ENCODE data around the gene SERBP1. TPM values are rescaled to one million over a fixed set of nuclear protein-coding genes. Genes with fewer than 3 reads are reported as not detected.
A peak's percentile ranks its signal among the peaks of the same experiment; 100 is the strongest.

SERBP1 gene
- total RNA-seq, 1 experiment from 2014 or later = 249 TPM

GRCh38 chr1:67383999-67384638 lies 46.1 kb downstream of the SERBP1 start:
- H3K36me3 ChIP-seq = no peaks in the 10 kb centered on the region
- 0 out of 2 replicates have a peak, but pooled peaks cover 7% of the 10 kb centered on the region for H3K9me3 ChIP-seq (replicated peaks)
- H3K4me1 ChIP-seq (replicated peaks) = no peaks in the 10 kb centered on the region
- no peak overlapping the region for H3K4me3 ChIP-seq
- no peak overlapping the region for H3K27ac ChIP-seq
- no peak for DNase-seq (ENCODE audit: low read depth in 1 of 2, low spot score in 2 of 2)
- no peaks in the 10 kb centered on the region for H3K27me3 ChIP-seq (replicated peaks)

- DNase-seq (ENCODE audit: low read depth in 1 of 2, low spot score in 2 of 2) = no peak
- H3K36me3 ChIP-seq = no peaks in the 10 kb centered on the region
- no peak overlapping the region for H3K27ac ChIP-seq
- no peak overlapping the region for H3K4me3 ChIP-seq
- H3K27me3 ChIP-seq (replicated peaks) = no peaks in the 10 kb centered on the region
- 0 out of 2 replicates have a peak, but pooled peaks cover 7% of the 10 kb centered on the region for H3K9me3 ChIP-seq (replicated peaks)
- no peaks in the 10 kb centered on the region for H3K4me1 ChIP-seq (replicated peaks)
Measured at GRCh38 chr1:67382292-67382691, 47.9 kb downstream of the SERBP1 start.

GRCh38 chr1:67381154-67381553 lies 49.0 kb downstream of the SERBP1 start:
- Histone ChIP-seq H3K9me3 (replicated peaks) (0 out of 2 replicates have a peak, but pooled peaks cover 7% of the 10 kb centered on the region), H3K27ac (no peak overlapping the region), H3K27me3 (replicated peaks) (no peaks in the 10 kb centered on the region), H3K4me3 (no peak overlapping the region), H3K36me3 (no peaks in the 10 kb centered on the region), H3K4me1 (replicated peaks) (no peaks in the 10 kb centered on the region)
- DNase-seq (ENCODE audit: low read depth in 1 of 2, low spot score in 2 of 2) = no peak

- H3K27ac ChIP-seq = no peak overlapping the region
- no peaks in the 10 kb centered on the region for H3K27me3 ChIP-seq (replicated peaks)
- no peaks in the 10 kb centered on the region for H3K36me3 ChIP-seq
- no peaks in the 10 kb centered on the region; the same call in 1 of the 2 replicates for H3K4me1 ChIP-seq (replicated peaks)
- no peaks in the 10 kb centered on the region for H3K9me3 ChIP-seq (replicated peaks)
- no peak for DNase-seq (ENCODE audit: low read depth in 1 of 2, low spot score in 2 of 2)
- H3K4me3 ChIP-seq = no peak overlapping the region
Measured at GRCh38 chr1:67377253-67377652, 52.9 kb downstream of the SERBP1 start.

GRCh38 chr1:67376381-67376780 lies 53.8 kb downstream of the SERBP1 start:
- no peaks in the 10 kb centered on the region for H3K9me3 ChIP-seq (replicated peaks)
- no peak overlapping the region for H3K4me3 ChIP-seq
- H3K27me3 ChIP-seq (replicated peaks) = no peaks in the 10 kb centered on the region
- no peaks in the 10 kb centered on the region for H3K36me3 ChIP-seq
- H3K4me1 ChIP-seq (replicated peaks) = peaks cover 7% of the 10 kb centered on the region
- no peak overlapping the region for H3K27ac ChIP-seq
- no peak for DNase-seq (ENCODE audit: low read depth in 1 of 2, low spot score in 2 of 2)

GRCh38 chr1:67372898-67373297 lies 57.3 kb downstream of the SERBP1 start:
- H3K4me1 ChIP-seq (replicated peaks) = peaks cover 7% of the 10 kb centered on the region

GRCh38 chr1:67372136-67372535 lies 58.1 kb downstream of the SERBP1 start:
- Histone ChIP-seq H3K4me3 (no peak overlapping the region), H3K4me1 (replicated peaks) (peaks cover 7% of the 10 kb centered on the region), H3K9me3 (replicated peaks) (no peaks in the 10 kb centered on the region), H3K27ac (no peak overlapping the region), H3K27me3 (replicated peaks) (no peaks in the 10 kb centered on the region; the same call in 1 of the 2 replicates), H3K36me3 (no peaks in the 10 kb centered on the region)
- no peak for DNase-seq (ENCODE audit: low read depth in 1 of 2, low spot score in 2 of 2)

More at GRCh38 chr1:67372898-67373297, 57.3 kb downstream of the SERBP1 start:
- Histone ChIP-seq H3K36me3 (no peaks in the 10 kb centered on the region), H3K9me3 (replicated peaks) (no peaks in the 10 kb centered on the region), H3K27ac (no peak overlapping the region), H3K27me3 (replicated peaks) (no peaks in the 10 kb centered on the region; the same call in 1 of the 2 replicates), H3K4me3 (no peak overlapping the region)
- no peak for DNase-seq (ENCODE audit: low read depth in 1 of 2, low spot score in 2 of 2)

GRCh38 chr1:67371681-67372080 lies 58.5 kb downstream of the SERBP1 start:
- no peak for DNase-seq (ENCODE audit: low read depth in 1 of 2, low spot score in 2 of 2)
- Histone ChIP-seq H3K27ac (no peak overlapping the region), H3K36me3 (no peaks in the 10 kb centered on the region), H3K9me3 (replicated peaks) (no peaks in the 10 kb centered on the region), H3K4me3 (no peak overlapping the region), H3K27me3 (replicated peaks) (no peaks in the 10 kb centered on the region; the same call in 1 of the 2 replicates), H3K4me1 (replicated peaks) (peaks cover 7% of the 10 kb centered on the region)

GRCh38 chr1:67371043-67371442 lies 59.2 kb downstream of the SERBP1 start:
- no peaks in the 10 kb centered on the region for H3K9me3 ChIP-seq (replicated peaks)
- no peaks in the 10 kb centered on the region for H3K36me3 ChIP-seq
- no peak overlapping the region for H3K4me3 ChIP-seq
- no peaks in the 10 kb centered on the region; the same call in 1 of the 2 replicates for H3K27me3 ChIP-seq (replicated peaks)
- no peak for DNase-seq (ENCODE audit: low read depth in 1 of 2, low spot score in 2 of 2)
- H3K4me1 ChIP-seq (replicated peaks) = peaks cover 7% of the 10 kb centered on the region
- H3K27ac ChIP-seq = no peak overlapping the region

- Histone ChIP-seq H3K9me3 (replicated peaks) (no peaks in the 10 kb centered on the region), H3K27me3 (replicated peaks) (peaks cover 3% of the 10 kb centered on the region; the same call in 1 of the 2 replicates), H3K36me3 (no peaks in the 10 kb centered on the region), H3K4me1 (replicated peaks) (peaks cover 7% of the 10 kb centered on the region), H3K4me3 (no peak overlapping the region), H3K27ac (no peak overlapping the region)
- no peak for DNase-seq (ENCODE audit: low read depth in 1 of 2, low spot score in 2 of 2)
Measured at GRCh38 chr1:67368046-67368514, 62.1 kb downstream of the SERBP1 start.

- no peaks in the 10 kb centered on the region for H3K36me3 ChIP-seq
- H3K9me3 ChIP-seq (replicated peaks) = no peaks in the 10 kb centered on the region
- DNase-seq (ENCODE audit: low read depth in 1 of 2, low spot score in 2 of 2) = peak; percentile 20 to 58
- peaks cover 3% of the 10 kb centered on the region; the same call in 1 of the 2 replicates for H3K27me3 ChIP-seq (replicated peaks)
- H3K4me1 ChIP-seq (replicated peaks) = peaks cover 7% of the 10 kb centered on the region
- no peak overlapping the region for H3K4me3 ChIP-seq
- H3K27ac ChIP-seq = no peak overlapping the region
Measured at GRCh38 chr1:67367370-67368045, 62.7 kb downstream of the SERBP1 start.

GRCh38 chr1:67361641-67362040 lies 68.6 kb downstream of the SERBP1 start:
- Histone ChIP-seq H3K4me3 (no peak overlapping the region), H3K9me3 (replicated peaks) (no peaks in the 10 kb centered on the region), H3K4me1 (replicated peaks) (no peaks in the 10 kb centered on the region), H3K36me3 (no peaks in the 10 kb centered on the region), H3K27me3 (replicated peaks) (0 out of 2 replicates have a peak, but pooled peaks cover 3% of the 10 kb centered on the region), H3K27ac (no peak overlapping the region)
- no peak for DNase-seq (ENCODE audit: low read depth in 1 of 2, low spot score in 2 of 2)

- no peak overlapping the region for H3K4me3 ChIP-seq
- H3K4me1 ChIP-seq (replicated peaks) = no peaks in the 10 kb centered on the region
- DNase-seq (ENCODE audit: low read depth in 1 of 2, low spot score in 2 of 2) = no peak
- H3K36me3 ChIP-seq = no peaks in the 10 kb centered on the region
- H3K27ac ChIP-seq = no peak overlapping the region
- H3K9me3 ChIP-seq (replicated peaks) = no peaks in the 10 kb centered on the region
- 0 out of 2 replicates have a peak, but pooled peaks cover 3% of the 10 kb centered on the region for H3K27me3 ChIP-seq (replicated peaks)
Measured at GRCh38 chr1:67359592-67359991, 70.6 kb downstream of the SERBP1 start.

Measured in SJSA1 (cell line).